HUDEP-2 (cell line): Measurements from ENCODE around the gene GLIS2.

ENCODE experiments used
- DNase-seq, 76 experiments: peaks; one replicate each; lab custom pipeline; 2025; ENCODE audit not compliant: unreplicated experiment in 76 of 76; lab: John Stamatoyannopoulos, UW

The GLIS2 gene

DNA sequence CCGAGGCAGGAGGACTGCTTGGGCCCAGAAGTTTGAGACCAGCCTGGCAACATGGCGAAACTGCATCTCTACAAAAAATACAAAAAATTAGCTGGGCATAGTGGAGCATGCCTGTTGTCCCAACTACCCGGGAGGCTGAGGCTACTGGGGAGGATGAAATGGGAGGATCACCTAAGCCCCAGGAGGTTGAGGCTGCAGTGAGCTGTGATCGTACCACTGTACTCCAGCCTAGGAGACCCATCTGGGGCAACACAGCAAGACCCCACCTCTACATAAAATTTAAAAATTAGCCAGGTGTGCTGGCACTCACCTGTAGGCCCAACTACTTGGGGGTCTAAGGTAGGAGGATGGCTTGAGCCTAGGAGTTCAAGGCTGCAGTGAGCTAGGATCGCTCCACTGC, 33.5 kb downstream of the GLIS2 start:
- DNase-seq = no peak

GRCh38 chr16:4350365-4350786, 34.5 kb downstream of the GLIS2 start:
- DNase-seq = peak in 4 of 76 experiments; percentile 22 to 45 (median 28)

GRCh38 chr16:4350787-4351659, 35.2 kb downstream of the GLIS2 start, which contains the start of gene PAM16:
PAM16 (minus strand) TSS chr16:4351321; CDS start chr16:4351234, 87 bp downstream.
- peak in 75 of 76 experiments; percentile 26 to 98 (median 94) for DNase-seq

DNA sequence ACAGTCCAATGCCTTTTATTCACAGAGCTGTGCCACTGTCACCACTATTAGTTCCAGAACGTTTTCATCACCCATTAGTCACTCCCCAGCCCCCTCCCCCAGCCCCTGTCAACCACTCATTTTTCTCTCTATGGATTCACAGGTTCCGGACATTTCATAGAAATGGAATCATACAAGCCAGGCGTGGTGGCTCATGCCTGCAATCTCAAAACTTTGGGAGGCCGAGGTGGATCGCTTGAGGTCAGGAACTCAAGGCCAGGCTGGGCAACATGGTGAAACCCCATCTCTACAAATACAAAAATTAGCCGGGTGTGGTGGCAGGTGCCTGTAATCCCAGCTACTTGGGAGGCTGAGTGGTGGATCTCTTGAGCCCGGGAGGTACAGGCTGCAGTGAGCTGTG, 36.0 kb downstream of the GLIS2 start:
- no peak for DNase-seq

- DNase-seq = no peak
Measured at GRCh38 chr16:4352843-4353242, 37.0 kb downstream of the GLIS2 start.

- DNase-seq = no peak
Measured at GRCh38 chr16:4353675-4354074, 37.8 kb downstream of the GLIS2 start.

DNA sequence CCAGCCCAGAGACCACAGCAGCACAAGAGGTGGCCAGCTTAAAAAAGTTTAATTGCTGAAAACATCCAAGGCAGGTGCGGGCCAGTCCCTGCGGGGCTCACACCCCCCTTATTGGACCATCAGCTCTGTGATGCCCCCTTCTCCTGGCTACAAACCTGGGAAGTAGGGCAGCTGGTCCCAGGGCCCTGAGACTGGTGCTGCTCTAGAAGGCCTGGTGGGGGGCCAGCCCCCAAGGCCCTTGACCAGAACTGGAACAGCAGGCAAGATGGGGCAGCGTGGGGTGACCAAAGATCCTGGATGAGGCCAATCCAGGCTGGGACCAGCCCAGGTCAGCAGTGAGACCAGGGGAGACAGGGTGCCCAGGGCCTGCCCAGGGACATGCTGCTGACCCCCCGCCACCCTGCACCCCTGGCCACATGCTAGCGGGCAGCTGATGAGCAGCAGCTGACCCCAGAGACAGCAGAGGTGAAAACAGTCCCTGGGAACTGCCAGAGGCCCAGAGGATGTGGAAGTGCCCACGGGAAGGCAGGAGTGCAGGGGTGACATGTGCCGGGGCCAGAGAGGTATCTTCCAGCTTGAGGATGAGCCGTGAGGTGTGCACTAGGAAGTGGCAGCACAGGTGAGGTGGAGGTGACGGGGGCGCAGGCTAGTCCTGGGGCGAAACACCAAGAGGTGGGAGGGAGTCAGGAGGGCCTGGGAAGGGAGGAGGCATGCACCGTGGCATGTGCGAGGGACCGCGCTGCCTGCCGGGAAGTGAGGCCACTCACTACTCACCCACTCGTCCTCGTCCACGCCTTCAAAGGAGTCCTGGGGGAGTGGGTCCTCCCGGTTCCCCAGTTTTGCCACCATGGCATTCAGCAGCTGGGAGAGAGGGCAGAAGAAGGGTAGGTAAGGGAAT, 38.9 kb downstream of the GLIS2 start:
- no peak for DNase-seq

DNA sequence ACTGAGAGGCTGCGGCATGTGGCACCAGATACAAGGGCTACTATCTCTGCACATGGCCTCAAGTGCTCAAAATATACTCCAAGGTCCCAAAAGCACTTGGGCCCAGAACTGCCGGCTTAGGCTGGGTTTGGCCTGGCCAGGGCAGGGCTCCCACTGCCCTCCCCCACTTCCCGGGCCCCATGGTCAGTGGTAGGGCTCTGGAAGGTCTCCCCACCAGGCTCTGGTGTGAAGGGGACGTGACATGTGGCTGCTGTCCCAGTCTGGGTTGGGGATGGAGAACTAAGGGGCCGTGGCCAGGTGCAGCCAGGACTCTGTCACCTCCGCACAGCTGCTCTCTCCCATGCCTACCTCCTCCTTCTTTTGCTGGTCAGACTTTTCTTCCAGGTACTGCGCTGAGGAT, 41.0 kb downstream of the GLIS2 start:
- DNase-seq = no peak

DNA sequence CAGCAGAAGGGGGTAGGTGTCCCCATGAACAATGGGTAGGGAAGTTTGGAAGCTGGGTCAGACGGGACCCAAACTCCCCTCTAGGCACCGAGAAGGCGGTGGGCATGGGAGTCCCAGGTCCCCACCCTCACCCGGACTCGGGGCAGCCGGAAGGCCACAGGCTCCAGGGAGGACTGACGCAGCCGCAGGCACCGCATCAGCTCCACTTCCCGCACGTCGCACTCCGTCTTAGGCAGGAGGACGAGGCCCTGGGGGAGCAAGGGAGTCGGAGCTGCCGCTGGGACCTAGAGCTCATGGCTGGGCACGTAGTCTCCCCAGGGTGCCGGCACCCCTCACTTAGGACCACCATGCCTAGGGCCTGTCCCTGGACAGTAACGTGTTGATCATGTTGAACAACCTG, 42.4 kb downstream of the GLIS2 start:
- DNase-seq = no peak

GRCh38 chr16:4358831-4359561, 43.1 kb downstream of the GLIS2 start:
- peak in 41 of 76 experiments; percentile 8 to 69 (median 31) for DNase-seq

GRCh38 chr16:4359914-4360313, 44.0 kb downstream of the GLIS2 start:
- no peak for DNase-seq

- DNase-seq = peak in 7 of 76 experiments; percentile 5 to 30 (median 21)
Measured at GRCh38 chr16:4360538-4361021, 44.7 kb downstream of the GLIS2 start.

DNA sequence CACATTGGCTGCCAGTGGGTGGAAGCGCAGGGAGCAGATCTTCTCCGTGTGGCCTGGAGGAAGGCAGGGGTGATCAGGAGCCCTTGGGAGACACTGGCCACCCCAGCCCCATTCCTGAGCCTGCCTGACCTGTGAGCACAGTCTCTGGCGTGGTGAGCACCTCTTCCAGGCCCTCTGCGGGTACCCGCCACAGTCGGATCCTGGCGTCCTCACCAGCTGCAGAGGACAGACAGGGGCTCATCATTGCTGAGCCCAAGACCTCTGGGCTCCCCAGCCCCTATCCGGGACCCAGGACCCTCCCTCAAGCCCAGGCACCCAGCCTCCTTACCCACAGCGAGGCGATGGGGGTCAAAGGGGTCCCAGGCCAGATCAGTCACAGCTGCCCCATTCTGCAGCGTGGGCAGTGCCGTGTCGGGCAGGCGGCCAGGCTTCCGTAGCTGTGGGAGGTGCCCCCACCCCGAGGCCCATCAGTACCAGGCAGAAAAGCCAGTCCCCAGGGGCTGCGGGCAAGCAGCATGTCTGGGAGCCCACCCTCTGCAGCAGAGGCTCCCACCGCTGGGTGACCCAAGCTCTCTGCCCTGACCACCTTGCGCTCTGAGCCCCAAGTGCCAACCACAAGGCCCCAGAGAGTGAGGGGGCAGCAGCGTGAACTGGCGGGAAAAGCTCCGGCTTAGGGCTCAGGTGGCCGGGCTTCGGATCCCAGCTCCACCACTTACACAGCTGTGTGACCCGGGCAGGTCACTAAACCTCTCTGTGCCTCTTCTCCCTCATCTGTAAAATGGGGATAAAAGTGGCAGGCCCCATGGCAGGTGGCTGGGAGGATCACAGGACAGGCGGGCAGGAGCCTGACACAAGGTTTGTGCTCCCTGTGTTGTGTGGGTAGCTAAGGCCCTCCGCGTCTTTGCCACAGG, 45.4 kb downstream of the GLIS2 start:
- DNase-seq = no peak

DNA sequence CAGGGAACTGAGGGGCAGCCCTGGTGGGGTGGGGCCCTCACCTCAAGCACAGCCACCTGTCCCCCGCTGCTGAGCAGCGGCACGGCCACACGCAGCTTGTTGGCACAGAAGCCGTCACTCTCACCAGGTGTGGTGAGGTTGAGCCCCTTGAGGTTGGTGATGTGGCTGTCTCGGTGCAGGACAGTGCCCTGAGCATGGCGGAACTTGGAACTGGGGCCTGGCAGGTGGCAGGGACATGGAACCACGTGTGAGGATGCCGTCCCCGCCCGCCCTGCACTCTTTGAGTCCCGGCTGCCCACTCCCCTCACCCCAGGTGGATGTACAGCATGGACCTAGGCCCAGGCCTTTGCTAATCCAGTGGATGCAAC, 46.1 kb downstream of the GLIS2 start:
- DNase-seq = no peak

- DNase-seq = peak in 37 of 76 experiments; percentile 5 to 45 (median 26)
Measured at GRCh38 chr16:4362476-4363135, 46.7 kb downstream of the GLIS2 start.

DNA sequence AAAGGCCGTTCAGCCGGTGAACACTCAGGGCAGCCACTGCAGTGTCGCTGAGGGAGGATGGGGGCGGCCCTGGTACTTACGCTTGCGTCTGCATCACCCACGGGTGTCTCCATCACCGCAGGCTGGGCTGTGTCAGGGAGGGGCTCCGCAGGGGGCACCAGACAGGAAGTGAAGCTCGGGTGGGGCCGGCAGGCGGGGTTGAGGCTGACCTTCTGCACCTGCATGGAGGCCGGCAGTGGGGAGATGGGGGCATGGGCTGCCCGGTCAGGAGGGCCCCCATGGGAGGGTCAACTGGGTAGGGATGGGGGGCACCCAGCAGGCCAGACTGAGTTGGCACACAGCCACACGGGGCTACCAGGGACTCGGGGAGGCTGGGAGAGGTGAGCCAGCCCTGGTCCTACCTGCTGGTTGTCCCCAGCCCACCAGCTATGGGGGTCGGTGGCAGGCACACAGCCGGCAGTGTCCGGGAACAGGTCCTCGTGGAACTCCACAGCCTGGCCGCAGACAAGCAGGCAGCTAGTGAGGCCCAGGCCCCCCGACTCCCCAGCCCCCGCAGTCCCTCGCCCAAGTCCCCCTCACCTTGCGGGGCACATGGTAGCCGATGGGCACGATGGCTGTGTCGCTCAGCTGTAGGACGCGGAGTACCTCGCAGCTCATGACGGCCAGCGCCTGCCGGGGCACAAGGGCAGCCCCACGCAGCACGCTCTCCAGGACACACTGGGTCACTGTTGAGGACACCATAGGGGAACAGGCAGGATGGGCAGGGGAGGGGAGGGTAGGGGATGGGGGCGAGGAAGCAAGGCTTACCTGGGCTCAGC, 48.5 kb downstream of the GLIS2 start:
- DNase-seq = no peak

- DNase-seq = no peak
Measured at GRCh38 chr16:4365014-4365406, 49.1 kb downstream of the GLIS2 start.

- no peak for DNase-seq
Measured at GRCh38 chr16:4365615-4366014, 49.7 kb downstream of the GLIS2 start.
